ENCODE data around the gene GPR135.

- TF ChIP-seq CTCF (IDR thresholded peaks at IDR 0.05) (no peak), POLR2A (IDR thresholded peaks at IDR 0.05) (no peak), POLR2AphosphoS5 (IDR thresholded peaks at IDR 0.05) (no peak)
These were observed 27.2 kb upstream of the GPR135 start for GRCh38 chr14:59492384-59492783.
